GM19395 (cell line): ENCODE data around the gene LIPK.
A peak's percentile ranks its signal among the peaks of the same experiment; 100 is the strongest.
"Not testable (repeated sequence)": the region's sequence is repeated elsewhere in the genome, so short reads cannot be mapped to it uniquely, and the experiment has no call there.

ENCODE experiments used
- ATAC-seq: cut with Tn5 transposase; IDR thresholded peaks from one replicate; pipeline ENCODE4 v1.9.1; 2021; ENCODE audit warnings: mild to moderate bottlenecking, moderate library complexity; ENCODE audit not compliant: unreplicated experiment

Gene LIPK

GRCh38 chr10:88709361-88709760 is 3.3 kb downstream of the LIPK start:
- ATAC-seq = not testable (repeated sequence)

- no peak for ATAC-seq
Measured at GRCh38 chr10:88715517-88715916, 9.5 kb downstream of the LIPK start.

- ATAC-seq = no peak
Measured at GRCh38 chr10:88721392-88721791, 15.3 kb downstream of the LIPK start.

- ATAC-seq = no peak
Measured at GRCh38 chr10:88725798-88726197, 19.7 kb downstream of the LIPK start.

- no peak for ATAC-seq
Measured at GRCh38 chr10:88728107-88728763, 22.2 kb downstream of the LIPK start.

- no peak for ATAC-seq
Measured at GRCh38 chr10:88730864-88731263, 24.8 kb downstream of the LIPK start.

- no peak for ATAC-seq
Measured at GRCh38 chr10:88731296-88731695, 25.2 kb downstream of the LIPK start.

GRCh38 chr10:88733215-88733614 is 27.2 kb downstream of the LIPK start:
- ATAC-seq = no peak

- ATAC-seq = no peak
Measured at GRCh38 chr10:88735661-88736060, 29.6 kb downstream of the LIPK start.

- not testable (repeated sequence) for ATAC-seq
Measured at GRCh38 chr10:88741921-88742320, 35.9 kb downstream of the LIPK start.

- ATAC-seq = no peak
Measured at GRCh38 chr10:88742448-88742847, 36.4 kb downstream of the LIPK start.

GRCh38 chr10:88744002-88744401 is 38.0 kb downstream of the LIPK start:
- ATAC-seq = no peak

GRCh38 chr10:88745633-88746032 is 39.6 kb downstream of the LIPK start:
- no peak for ATAC-seq

- no peak for ATAC-seq
Measured at GRCh38 chr10:88754287-88754686, 48.2 kb downstream of the LIPK start.

GRCh38 chr10:88755753-88756152 is 49.7 kb downstream of the LIPK start:
- ATAC-seq = peak; percentile 84

- ATAC-seq = no peak
Measured at GRCh38 chr10:88756660-88757059, 50.6 kb downstream of the LIPK start.

- no peak for ATAC-seq
Measured at GRCh38 chr10:88759366-88760101, 53.5 kb downstream of the LIPK start, which contains the start of gene LIPN. Gene LIPN (plus strand): TSS chr10:88760020. CDS start chr10:88761406, 1,386 bp downstream.

GRCh38 chr10:88762906-88763305 is 56.9 kb downstream of the LIPK start:
- no peak for ATAC-seq

- ATAC-seq = no peak
Measured at GRCh38 chr10:88763441-88763840, 57.4 kb downstream of the LIPK start.

- ATAC-seq = no peak
Measured at GRCh38 chr10:88764110-88764509, 58.1 kb downstream of the LIPK start.

GRCh38 chr10:88765816-88766215 is 59.8 kb downstream of the LIPK start:
- no peak for ATAC-seq

- no peak for ATAC-seq
Measured at GRCh38 chr10:88769384-88769783, 63.3 kb downstream of the LIPK start.
